OCI-M2 (cell line): ENCODE data around the gene CRLF1.

ENCODE experiments used
- DNase-seq: peaks from one replicate; lab custom pipeline; 2025; ENCODE audit not compliant: unreplicated experiment; lab: John Stamatoyannopoulos, UW

Gene CRLF1

GRCh38 chr19:18636183-18636968, 29.8 kb upstream of the CRLF1 start:
- peak; percentile 95 for DNase-seq

DNA sequence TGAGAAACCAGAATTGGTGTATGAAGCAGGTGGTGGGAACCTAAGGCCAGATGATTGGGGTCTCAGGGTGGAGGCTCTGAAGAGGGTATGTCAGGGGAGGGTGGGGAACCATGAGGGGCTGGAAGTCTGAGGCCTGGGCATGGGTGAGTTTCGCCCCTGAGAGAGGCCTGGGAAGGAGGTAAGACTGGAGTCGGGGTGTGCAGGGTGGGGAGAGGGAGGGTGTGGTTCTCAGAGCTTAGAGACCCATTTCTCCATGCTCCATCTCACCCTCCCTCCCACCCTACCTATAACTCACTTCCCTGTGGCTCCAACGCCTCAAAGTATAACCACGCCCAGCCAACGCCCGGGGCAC, 29.2 kb upstream of the CRLF1 start:
- DNase-seq = no peak

GRCh38 chr19:18634612-18635297, 28.2 kb upstream of the CRLF1 start:
- DNase-seq = no peak

GRCh38 chr19:18633321-18633720, 26.7 kb upstream of the CRLF1 start:
- no peak for DNase-seq

DNA sequence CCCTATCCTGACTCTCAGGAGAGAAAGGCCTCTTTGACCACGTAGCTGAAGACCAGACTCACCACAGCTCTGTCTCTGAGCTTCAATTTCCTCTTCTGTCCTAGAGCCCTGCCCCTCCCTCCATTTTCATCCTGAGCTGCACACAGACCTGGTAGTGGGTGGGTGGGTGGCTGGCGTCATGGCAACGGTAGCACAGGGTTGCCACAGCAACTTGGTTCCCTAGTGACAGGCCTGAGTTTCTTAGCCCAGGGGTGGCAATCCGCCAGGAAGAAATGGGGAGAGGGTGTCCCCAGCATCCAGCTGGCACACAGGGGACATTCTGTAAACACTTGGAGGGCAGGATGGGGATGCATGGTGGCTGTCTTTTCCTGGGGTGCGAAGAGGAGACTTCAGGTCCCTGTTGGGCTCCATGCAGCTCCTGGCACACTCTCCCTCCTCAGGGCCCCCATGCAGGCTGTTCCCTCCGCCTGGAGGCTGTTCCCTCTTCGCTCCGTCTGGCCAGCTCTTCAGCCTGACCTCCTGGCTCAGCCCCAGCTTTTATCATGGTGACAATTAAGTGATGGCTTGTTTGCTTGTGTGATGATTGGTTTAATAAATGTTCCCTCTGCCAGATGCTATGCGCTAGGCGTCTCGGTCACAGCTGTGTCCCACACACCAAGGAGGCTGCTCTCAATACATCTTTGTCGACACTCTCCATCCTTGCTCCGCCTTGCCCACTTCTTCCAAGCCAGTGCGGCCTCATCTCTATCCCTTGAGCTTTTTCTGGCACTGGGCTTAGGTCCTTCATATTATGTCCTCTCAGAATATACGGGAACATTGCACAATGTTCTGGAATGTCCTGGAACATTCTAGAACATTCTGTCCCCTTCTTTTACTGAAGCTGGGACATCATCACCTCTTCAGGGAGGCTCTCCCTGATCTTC, 22.8 kb upstream of the CRLF1 start:
- DNase-seq = no peak

DNA sequence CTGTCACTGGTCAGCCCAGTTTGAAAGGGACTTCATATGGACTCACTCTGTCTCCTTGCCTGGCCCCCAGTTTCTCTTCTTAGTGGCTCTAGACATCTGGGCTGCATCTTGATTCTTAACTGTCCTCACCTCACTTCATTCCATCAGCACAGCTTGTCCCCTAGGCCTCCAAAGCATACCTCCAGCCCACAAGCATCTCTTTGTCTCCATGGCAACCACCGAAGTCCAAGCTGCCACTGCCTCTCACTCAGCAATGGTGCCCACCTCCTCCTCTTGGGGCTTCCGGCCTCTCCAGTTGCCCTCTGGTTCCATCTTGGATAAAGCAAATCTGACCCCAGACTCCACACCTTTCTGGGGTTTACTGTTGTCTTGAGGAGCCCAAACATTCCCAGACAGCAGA, 20.3 kb upstream of the CRLF1 start:
- DNase-seq = no peak

DNA sequence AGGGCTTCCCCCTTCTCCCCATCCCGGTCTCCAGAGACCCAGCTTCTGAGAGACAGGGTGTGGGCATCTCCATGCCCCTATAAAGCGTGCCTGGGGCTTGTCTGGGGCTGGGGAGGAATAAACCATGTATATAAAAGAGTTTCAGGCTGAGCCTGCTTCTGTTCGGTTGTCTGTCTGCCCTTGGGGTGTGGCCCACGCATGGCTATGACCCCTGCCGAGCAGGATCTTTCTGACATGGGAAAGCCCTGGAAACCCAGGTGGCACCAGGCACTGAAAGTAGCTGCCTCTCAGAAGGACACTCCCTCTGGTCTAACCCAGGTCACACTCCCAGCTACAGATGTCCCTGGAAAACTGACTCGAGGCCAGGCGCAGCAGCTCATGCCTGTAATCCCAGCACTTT, 14.3 kb upstream of the CRLF1 start:
- DNase-seq = no peak

DNA sequence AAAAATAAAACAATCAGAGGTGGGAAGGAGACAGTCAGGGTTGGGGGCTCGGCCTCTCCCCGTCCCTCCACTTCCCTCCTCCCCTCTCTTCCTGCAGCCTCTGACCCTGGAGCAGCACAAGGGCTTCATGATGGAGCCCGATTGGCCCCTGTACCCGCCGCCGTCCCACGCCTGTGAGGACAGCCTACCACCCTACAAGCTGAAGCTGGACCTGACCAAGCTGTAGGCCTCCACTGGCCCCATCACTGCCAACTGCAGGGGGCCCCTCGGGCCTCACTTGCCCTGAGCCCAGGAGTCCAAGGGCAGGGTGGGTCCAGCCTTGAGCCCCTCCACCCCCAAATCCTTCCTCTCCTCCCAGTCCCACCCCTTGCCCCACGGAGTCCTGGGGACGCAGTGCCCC, 13.7 kb upstream of the CRLF1 start:
- DNase-seq = no peak

DNA sequence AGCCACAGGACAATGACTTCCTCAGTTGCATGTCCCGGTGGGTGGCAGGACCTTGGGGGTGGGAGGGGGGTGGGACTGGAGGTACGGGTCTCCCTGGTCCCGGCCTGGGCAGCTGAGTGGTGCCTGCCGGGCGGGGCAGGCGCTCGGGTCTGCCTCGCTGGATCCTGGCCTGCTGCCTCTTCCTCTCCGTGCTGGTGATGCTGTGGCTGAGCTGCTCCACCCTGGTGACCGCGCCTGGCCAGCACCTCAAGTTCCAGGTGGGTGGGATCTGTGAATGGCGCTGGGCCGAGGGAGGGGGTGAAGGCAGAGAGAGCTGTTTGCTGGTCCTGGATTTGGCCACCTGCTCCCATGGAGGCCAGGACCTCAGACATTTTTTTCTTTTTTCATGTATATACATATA, 11.6 kb upstream of the CRLF1 start:
- DNase-seq = no peak

GRCh38 chr19:18617562-18617961, 11.0 kb upstream of the CRLF1 start:
- DNase-seq = no peak

DNA sequence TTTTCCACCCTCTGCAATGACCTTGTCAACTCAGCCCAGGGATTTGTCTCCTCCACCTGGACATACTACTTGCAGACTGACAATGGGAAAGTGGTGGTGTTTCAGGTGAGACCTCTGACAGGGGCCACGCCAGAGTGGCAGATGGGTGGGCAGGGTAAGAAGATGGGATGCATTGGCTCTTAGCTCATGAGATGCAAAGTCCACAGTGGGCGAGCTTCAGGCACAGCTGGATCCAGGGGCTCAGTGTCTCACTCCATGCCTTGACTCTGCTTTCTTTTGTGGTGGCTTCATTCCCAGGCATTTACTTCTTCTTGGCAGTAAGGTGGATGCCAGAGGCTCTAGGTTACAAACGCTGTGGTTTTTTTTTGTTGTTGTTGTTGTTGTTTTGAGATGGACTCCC, 9.4 kb upstream of the CRLF1 start:
- DNase-seq = no peak

- DNase-seq = no peak
Measured at GRCh38 chr19:18613589-18614234, 7.1 kb upstream of the CRLF1 start.

DNA sequence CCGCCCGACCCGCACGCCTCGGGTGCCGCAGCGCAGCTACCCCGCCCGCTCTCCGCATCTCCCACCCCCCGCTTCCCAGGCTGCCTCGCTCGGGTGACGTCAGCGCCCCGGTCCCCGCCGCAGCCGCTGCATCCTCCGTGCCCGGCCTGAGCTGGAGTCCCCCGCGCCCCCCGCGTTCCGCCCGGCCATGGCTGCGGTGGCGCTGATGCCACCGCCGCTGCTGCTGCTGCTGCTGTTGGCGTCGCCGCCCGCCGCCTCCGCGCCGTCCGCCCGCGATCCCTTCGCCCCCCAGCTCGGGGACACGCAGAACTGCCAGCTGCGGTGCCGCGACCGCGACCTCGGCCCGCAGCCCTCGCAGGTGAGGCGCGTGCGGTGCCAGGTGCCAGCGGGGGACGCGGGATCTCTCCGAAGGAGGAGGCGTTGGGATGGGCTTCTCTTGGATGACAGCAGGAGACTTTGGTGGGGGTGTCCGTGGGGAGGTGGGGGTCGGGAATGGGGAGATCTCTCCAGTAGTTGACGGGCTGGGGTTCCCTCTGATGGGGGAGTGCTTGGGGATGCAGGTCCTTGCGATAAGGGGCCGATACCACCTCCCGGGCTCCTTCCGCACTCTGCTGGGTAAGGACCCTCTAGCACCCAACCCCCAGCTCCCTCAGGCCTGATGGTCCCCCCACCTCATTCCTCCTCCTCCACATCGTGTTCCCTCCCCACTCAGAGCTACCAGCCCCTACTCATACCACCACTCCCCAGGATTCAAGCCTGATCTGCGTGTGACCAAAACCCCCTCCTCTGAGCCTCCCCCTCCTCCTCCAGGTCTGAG, 6.4 kb upstream of the CRLF1 start, which contains the start of gene TMEM59L:
Gene TMEM59L (plus strand): TSS at position 99 of the 817 bp plus-strand sequence. CDS start 89 bp downstream, at position 188.
- DNase-seq = no peak

- no peak for DNase-seq
Measured at GRCh38 chr19:18612051-18612771, 5.6 kb upstream of the CRLF1 start.

GRCh38 chr19:18611327-18612050, 4.9 kb upstream of the CRLF1 start:
- DNase-seq = no peak

DNA sequence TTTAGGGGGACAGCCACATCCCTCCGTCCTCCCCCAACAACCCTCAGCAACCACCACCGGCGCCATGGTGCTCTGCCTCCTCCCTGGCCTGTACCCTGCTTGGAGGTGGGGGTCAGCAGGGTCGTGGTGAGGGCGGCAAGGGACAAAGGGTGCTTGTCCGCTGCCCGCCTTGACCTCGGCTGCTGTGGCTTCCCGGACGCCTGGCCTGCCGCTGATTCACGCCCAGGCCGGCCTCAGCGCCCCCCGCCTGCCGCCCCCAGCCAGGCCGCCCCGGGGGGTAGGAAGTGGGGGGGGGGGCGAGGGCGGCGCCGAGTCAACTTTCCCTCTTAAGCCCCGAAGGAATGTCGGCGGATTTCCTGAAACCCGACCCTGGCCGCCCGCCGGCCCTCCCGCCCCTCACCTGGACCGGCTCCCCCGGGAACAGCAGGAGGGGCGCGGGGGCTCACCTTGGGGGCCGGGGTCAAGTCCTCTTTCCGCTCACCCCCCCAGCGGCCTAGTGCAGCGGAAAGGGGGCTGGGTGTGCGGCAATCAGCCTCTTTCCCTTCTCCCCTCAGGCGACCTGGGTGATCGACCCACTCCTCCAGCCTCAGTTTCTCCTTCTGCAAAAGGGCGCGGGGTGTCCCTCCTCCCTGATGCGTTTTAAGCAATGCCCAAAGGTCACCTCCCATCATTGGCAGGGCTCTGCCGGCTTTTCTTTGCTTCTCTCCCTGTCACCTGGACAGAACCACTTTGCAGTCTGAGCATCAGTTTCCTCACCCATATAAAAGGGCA, 4.1 kb upstream of the CRLF1 start:
- DNase-seq = no peak

DNA sequence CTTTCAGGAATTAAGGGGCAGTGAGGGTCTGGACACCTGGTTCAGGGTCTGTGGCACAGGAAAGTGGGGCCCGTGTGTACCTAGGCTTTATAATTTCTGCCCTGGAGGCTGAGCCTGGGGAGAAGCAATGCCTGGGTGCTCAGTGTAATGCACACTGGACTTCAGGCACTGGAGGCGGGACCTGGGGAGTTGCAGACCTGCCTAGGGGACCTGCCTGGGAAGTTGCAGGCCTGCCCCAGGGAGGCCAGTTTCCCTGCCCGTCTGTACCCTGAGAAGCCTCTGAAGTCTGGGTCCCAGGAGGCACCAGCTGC, 3.6 kb upstream of the CRLF1 start:
- no peak for DNase-seq

DNA sequence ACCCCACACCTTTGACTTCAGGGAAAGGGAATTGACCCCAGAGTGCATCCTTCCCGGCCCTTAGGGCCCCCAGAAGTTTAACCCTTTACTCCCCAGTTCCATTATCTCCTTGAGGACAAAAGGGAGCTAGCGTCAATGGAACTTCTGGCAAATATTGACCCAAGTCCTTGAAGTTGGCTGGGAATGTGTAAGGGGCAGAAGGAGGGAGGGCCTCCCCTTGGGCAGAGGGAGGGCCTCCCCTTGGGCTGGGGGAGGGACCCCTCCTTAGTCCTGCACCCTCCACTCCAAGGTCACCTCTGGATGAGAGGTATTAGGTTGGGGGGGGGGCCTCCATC, 3.1 kb upstream of the CRLF1 start:
- no peak for DNase-seq
